HS-5 (cell line): Measurements from ENCODE around the gene TNFRSF19.
"Not testable (repeated sequence)": the region's sequence is repeated elsewhere in the genome, so short reads cannot be mapped to it uniquely, and the experiment has no call there.

Experiments
- DNase-seq: peaks from one replicate; pipeline ENCODE4 v3.0.0-alpha.2; 2012; ENCODE audit warnings: low read depth

Gene TNFRSF19

GRCh38 chr13:23654111-23655110, 84.2 kb downstream of the TNFRSF19 start:
- DNase-seq: no peak

GRCh38 chr13:23655321-23655720, 85.1 kb downstream of the TNFRSF19 start:
- DNase-seq: no peak

- no peak for DNase-seq
These were observed 86.6 kb downstream of the TNFRSF19 start for GRCh38 chr13:23656637-23657371.

- DNase-seq: no peak
These were observed 88.8 kb downstream of the TNFRSF19 start for GRCh38 chr13:23658929-23659541.

GRCh38 chr13:23660249-23660648, 90.0 kb downstream of the TNFRSF19 start:
- DNase-seq: no peak

- no peak for DNase-seq
These were observed 96.4 kb downstream of the TNFRSF19 start for GRCh38 chr13:23666582-23666981.

- DNase-seq: no peak
These were observed 97.5 kb downstream of the TNFRSF19 start for GRCh38 chr13:23667750-23668149.

GRCh38 chr13:23668562-23668961, 98.3 kb downstream of the TNFRSF19 start:
- DNase-seq: no peak

- no peak for DNase-seq
These were observed 100.6 kb downstream of the TNFRSF19 start for GRCh38 chr13:23670793-23671192.

GRCh38 chr13:23671377-23671776, 101.2 kb downstream of the TNFRSF19 start:
- DNase-seq: no peak

GRCh38 chr13:23671897-23672296, 101.7 kb downstream of the TNFRSF19 start:
- DNase-seq: no peak

GRCh38 chr13:23672616-23673015, 102.4 kb downstream of the TNFRSF19 start:
- DNase-seq: no peak

GRCh38 chr13:23673354-23673753, 103.1 kb downstream of the TNFRSF19 start:
- no peak for DNase-seq

- DNase-seq: no peak
These were observed 103.8 kb downstream of the TNFRSF19 start for GRCh38 chr13:23673867-23674605.

- DNase-seq: peak; percentile 74
These were observed 104.8 kb downstream of the TNFRSF19 start for GRCh38 chr13:23674795-23675640.

GRCh38 chr13:23677679-23678288, 107.6 kb downstream of the TNFRSF19 start:
- not testable (repeated sequence) for DNase-seq

- DNase-seq: no peak
These were observed 108.6 kb downstream of the TNFRSF19 start for GRCh38 chr13:23678795-23679194.

GRCh38 chr13:23679220-23679619, 109.0 kb downstream of the TNFRSF19 start:
- peak; percentile 56 for DNase-seq

- no peak for DNase-seq
These were observed 110.8 kb downstream of the TNFRSF19 start for GRCh38 chr13:23680845-23681669.
